GM21529 (cell line): Measurements from ENCODE around the gene CD38.
A peak's percentile ranks its signal among the peaks of the same experiment; 100 is the strongest.
"Not testable (repeated sequence)": the region's sequence is repeated elsewhere in the genome, so short reads cannot be mapped to it uniquely, and the experiment has no call there.

ENCODE experiments used
- ATAC-seq: cut with Tn5 transposase; IDR thresholded peaks from one replicate; pipeline ENCODE4 v1.9.1; 2021; ENCODE audit not compliant: unreplicated experiment

The CD38 gene

DNA sequence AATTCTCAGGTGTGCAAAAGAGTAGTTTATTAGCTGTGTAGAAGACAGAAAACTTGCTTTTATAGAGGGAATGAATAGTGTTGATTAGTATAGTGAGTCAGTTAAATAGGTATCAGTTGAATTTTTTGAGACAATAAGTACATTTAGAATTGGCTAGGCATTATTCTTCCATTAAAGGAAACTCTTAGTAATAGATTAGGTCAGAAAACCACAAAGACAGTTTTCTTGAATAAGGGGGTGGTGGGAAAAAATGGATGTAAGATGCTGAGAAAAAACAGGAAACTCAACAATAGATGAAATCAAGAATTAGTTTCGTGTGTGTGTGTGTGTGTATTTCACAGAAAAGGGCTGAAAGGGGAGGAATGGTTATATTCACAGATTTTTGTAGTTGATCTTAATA lies 16.8 kb downstream of the CD38 start:
- ATAC-seq = no peak

DNA sequence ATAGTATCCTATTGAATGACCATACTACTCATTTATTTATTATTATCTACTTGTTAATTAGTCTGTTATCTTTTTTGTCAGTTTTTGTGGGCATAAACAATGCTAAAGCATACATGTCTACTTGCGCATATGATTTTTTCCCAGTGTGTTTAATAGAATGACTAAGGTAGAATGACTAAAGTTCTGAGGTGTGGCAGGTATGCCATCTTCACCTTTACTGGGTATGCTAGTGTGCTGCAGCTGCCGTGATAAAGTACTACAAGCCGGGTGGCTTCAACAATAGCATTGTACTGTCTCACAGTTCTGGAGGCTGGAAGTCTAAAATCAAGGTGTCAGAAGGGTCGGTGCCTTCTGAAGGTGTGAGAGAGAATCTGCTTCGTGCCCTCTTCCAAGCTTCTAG lies 19.2 kb downstream of the CD38 start:
- ATAC-seq = no peak

DNA sequence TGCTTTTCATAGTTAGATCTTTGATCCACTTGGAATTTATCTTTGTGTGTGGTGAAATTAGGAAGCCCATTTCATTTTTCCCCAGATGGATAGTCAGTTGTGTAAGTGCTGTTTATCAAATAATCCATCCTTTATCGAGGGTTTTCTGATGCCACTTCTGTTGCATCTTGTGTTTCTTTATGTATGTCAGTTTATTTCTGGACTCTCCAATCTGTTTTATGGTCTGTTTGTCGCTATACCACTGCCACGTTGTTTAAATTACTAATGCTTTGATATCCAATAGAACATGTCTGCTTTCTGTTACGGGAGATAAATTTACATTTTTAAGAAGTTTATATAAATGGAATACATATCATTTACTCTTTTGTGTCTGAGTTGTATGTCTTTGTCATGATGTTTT lies 21.0 kb downstream of the CD38 start:
- no peak for ATAC-seq

DNA sequence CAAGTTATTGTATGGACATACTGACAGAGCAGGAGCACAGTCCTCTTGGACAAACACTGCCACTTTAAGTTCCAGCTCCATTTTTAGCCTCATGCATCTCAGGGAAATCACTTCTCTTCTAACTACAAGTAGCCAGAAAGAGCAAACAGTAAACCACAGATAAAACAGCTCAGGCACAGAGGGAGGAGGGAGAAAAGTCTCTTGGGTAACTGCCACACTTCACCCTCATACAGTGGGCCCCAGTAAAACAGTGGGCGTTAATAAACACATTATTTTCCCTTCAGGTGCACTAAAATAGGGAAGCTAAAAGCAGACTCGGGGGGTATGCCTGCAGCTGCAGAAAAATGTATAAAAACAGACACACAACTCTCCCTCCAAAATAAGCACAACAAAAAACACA lies 21.6 kb downstream of the CD38 start:
- ATAC-seq = no peak

DNA sequence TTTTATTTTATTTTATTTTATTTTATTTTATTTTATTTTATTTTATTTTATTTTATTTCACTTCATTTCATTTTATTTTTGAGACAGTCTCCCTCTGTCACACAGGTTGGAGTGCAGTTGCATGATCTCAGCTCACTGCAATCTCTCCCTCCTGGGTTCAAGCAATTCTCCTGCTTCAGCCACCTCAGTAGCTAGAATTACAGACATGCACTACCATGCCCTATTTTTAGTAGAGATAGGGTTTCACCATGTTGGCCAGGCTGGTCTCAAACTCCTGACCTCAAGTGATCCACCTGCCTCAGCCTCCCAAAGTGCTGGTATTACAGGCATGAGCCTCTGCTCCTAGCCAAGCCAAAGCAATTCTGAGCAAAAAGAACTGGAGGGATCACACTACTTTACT lies 24.4 kb downstream of the CD38 start:
- not testable (repeated sequence) for ATAC-seq

DNA sequence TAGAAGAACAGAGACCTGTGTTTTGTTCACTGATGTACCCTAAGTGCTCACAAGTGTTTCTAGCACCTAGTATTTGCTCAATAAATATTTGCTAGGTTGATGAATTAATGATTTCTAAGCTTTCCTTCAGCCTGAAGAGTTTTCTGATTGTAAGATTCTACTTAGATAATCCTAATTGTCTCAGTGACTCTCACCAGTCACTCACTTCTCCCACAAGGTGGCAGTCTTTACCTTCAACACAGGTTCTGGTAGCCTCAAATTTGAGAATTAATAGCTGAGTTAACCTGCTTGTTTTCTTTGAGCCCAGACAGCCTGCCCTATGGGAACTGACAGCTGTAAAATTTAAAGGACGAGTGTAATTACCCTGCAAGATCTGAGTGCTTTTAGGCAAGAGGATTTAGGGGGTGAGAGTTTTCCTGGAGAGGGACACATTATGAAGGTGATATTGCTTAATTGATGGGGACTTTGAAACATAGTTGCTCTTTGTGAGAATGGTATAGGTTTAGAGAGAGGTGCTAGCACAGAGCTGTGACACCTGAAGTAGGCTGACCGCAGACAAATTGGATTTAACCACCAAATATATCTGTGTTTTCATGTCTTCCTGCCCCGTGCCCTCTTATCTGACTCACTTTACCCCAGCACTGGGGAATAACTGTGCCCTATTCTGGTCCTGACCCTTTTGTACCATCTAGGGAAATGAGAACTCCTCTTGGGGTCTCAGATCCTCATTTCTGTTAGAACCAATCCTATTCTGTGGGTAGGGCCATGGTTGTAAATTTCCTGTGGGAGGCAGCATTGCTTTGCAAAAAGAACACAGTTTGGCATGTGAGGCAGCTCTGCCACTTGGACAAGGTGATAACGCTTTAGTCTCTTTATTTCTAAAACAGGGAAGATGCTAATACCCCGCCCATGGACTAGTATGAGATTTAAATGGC lies 27.7 kb downstream of the CD38 start:
- ATAC-seq = peak; percentile 48

DNA sequence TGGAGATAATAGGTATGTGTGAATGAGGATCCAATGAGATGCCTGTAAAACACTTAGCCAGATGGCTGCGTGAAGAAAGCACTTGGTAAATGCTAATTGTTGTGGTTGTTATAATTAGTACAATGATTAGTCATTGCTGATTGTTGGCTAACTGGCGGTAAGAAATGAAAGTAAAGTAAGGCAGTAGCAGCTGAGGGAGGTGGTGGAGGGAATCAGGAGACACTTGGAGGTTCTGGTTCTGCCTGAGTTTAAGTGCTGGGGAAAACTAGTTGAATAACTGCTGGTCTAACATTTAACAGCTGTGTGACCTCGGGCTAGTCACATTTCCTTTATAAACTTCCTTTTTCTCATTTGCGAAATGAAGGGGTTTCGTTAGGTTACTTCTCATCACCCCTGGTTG lies 30.9 kb downstream of the CD38 start:
- ATAC-seq = peak; percentile 77

DNA sequence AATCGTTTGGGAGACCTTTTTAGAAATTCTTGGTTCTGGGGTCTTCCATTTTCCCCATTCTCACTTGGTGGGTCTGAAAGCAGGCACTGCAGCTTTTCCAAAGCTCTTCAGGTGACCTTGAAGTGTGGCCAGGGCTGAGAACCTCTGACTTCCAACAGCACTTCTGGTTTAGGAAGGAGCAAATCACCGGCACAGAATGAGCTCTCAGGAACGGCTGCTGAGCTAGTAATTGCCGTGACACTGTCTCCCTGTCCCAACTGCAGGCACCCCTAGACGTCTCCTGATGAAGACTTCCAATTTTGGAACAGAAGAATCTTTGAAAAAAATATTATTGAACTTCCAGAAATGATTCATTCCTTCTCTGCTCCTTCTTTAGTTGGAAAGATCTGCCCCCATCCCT lies 31.3 kb downstream of the CD38 start:
- ATAC-seq = peak; percentile 5

DNA sequence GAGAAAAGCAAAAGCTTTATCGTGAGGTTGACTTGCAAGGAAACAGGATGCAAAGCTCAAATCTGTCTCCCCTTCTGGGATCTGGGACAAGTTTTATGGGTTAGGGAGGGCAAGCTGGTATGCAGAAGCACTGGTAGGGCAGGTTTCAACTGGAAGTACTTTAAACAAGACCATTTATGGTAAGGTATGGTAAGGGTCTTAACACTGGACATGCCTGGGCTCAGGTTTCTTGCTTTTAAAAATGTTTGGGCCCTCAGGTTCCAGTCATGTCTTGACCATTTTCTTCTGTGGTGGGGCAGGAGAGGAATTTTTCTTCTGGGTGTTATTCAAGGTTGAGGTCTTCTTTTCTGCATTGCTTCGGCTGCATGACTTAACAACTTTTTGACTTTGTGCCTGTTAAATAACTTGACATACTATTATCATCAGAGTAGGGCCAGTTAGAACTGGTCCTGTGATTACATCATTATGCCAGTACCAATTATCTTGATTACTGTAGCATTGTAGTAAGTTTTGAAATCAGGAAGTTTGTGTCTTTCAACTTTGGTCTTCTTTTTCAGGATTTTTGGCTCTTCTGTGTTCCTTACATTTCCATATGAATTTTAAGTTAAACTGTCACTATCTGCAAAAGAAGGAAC lies 33.7 kb downstream of the CD38 start:
- ATAC-seq = no peak

DNA sequence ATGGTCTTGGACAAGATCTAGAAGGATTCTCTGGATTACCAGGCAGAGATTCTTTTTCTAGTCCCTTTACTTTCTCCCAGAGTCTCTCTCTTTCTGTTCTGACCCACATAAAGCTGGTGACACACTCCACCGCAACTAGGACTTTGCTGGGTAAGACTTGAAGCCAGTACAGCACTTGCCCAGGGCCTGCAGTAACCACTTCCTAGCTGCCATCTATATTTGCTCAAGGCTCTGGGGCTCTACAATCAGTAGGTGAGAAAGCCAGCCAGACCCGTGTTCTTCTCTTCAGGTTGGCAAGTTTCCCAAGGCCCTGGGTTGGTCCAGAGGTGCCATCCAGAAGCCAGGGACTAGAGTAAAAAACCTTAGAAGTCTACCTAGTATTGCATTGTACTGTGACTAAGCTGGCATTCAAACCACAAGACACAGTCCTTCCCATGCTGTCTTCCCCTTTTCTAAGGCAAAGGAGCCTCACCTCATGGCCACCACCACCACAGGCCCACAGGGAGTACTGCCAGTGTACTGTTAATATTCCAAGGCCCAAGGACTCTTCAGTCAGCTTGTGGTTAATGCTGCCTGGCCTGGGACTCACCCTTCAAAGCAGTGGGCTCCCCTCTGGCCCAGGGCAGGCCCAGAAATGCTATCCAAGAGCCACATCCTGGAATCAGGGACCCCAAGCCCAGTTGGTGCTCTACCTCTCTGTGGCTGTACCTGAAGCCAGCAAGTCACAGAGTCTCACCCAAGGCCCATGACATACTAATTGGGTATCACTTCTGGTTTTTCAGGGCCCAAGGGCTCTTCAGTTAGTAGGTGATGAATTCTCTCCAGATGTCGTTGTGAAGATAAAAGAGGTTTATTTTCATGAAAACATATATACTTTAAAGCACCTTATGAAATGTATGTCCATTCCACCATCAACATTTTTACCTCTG lies 54.7 kb downstream of the CD38 start:
- peak; percentile 56 for ATAC-seq

DNA sequence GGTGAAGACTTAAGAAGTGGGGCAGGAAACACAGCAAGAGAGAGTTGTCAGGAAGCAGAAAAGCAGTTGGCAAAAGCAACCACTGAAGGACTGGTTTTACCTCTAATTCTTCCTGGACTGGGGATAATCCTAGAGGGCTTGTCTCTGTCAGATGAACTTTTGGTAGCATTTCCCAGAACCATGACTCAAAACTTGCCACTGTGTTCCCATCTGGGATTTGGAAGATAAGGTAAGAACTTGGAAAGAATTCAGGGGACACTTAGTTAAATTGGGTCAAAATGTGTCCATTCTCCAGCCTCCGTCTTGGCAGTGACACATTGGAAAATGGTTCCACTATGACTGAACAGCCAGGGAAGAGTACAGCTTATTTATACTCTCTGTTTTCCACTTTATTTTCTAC lies 55.7 kb downstream of the CD38 start:
- ATAC-seq = no peak

DNA sequence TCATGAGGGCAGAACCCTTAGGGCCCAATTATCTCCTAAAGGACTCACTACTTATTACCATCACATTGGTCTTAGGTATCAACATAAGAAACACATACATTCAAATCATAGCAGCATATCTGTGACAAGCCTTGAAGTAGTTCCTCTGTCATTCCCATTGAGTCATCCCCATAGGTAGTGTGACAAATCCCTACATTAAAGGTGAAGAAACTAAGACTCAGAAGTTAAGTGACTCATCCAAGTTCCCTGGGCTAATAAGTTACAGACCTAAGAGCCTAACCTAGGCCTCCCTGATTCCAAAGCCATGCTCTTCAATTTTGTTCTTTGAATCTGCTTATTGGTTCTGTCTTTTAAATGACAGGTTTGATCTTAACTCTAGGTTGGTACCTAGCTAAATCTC lies 58.2 kb downstream of the CD38 start:
- ATAC-seq = peak; percentile 54

DNA sequence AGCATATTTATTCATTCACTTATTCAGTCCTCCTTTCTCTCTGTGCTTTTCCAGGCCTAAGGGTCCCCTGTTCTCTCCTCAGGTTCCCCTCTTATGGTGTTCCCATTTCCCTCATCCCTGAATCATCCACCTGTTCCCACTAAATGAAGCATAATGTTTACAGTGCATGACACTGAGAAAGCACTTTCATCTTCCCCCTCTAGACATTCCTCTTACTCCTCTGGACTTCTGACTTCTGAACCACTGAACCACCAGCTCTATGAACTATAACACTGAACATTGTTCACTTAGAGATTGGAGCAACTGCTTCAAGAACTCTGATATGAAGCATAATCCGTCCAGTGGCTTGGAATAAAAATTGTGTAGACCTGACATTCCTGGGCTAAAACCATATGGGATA lies 59.5 kb downstream of the CD38 start:
- ATAC-seq = no peak

DNA sequence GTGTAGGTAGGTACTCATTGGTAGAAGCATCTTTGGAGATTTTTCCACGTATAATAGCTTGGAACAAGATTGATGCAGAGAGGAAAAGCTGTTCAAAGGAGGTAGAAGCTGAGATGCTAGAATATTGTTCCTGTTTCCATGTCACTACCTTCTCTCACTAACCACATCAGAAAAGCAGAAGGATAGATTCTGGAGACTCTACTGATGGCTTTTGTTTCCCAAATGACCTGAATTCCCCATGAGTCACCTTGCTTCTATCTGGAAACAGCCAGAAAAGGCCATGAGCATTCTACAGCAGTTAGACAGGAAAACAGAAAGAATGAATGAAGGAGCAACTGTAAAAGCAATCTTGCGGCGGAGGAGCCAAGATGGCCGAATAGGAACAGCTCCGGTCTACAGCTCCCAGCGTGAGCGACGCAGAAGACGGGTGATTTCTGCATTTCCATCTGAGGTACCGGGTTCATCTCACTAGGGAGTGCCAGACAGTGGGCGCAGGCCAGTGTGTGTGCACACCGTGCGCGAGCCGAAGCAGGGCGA lies 63.1 kb downstream of the CD38 start:
- ATAC-seq = not testable (repeated sequence)

DNA sequence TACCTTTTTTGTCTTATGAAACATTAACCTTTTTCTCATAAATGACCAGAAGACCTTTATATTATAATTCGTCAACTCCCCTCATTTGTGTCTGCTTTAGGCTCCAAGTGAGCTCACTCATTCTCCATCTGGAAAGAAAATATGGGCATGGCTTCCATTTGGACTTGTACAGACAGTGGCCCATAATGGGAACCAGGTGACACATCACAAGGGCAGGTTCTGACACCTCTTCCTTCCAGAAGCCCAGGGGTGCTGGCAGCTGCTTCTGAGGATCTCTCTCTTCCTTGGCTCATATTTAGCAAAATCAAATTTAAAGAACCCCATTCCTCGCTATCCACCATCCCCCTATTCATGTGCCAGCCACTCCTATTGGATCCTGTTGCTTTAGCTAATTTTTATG lies 69.6 kb downstream of the CD38 start:
- ATAC-seq = no peak

DNA sequence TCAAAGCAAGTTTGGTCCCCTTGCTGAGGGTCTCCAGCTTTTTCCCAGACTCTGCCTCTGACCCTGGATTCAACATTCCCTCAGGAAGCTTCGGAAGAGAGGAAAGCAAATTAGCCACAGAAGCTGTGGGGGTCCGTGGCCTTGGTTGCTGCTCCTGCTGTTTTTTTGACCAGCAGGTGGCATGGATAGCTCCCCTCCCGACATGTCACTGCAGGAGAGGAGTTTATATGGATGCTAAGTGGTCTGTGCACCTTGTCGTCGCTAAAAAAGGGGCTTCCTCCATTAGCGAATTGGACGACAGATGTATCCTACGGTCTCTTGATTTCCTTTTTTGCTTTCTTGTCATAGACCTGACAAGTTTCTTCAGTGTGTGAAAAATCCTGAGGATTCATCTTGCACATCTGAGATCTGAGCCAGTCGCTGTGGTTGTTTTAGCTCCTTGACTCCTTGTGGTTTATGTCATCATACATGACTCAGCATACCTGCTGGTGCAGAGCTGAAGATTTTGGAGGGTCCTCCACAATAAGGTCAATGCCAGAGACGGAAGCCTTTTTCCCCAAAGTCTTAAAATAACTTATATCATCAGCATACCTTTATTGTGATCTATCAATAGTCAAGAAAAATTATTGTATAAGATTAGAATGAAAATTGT lies 70.2 kb downstream of the CD38 start:
- no peak for ATAC-seq

DNA sequence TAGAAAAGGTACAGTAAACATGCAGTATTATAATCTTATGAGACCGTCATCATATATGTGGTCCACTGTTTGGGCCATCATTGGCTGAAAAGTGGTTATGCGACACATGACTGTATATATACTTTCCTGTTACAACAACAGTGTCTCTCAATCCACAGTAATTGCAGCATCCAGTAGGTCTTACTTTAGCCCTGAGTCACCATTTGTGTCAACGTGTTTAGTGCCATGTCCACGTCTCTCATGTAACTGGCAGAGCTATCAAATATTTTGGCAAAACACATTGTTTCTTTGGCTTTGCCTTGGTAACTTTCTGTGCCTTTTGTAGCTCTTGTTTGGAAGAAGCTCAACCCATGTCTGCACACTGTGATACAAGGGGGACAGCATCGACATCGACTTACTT lies 73.8 kb downstream of the CD38 start:
- no peak for ATAC-seq

DNA sequence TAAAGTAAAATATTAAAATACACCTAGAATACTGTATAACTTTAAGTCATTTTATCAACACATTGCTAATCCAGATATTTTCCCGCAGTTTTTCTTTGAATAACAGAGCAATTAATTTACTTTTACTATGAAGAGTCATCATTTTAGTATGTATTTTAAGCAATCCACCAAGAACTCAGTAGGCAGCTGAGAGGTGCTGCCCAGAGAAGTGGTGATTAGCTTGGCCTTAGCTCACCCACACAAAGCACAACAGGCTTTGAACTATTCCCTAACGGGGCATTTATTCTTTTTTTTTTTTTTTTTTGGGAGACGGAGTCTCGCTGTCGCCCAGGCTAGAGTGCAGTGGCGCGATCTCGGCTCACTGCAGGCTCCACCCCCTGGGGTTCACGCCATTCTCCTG lies 74.4 kb downstream of the CD38 start:
- no peak for ATAC-seq

DNA sequence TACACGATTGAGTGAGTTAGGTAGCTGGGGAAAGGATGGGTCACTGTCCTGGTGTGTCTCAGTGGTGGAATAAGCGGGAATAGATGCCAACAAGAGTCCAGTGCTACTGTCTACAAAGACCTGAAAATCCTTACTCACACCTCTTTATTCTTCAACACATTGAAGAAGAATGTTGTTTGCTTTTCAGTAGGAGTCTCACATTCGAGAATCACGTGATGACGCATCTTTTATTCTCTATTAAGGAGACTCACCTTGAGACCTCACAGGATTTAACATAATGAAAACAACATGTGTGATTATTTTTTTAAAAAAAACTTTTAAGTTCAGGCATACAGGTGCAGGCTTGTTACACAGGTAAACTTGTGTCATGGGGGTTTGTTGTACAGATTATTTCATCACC lies 75.2 kb downstream of the CD38 start:
- no peak for ATAC-seq

DNA sequence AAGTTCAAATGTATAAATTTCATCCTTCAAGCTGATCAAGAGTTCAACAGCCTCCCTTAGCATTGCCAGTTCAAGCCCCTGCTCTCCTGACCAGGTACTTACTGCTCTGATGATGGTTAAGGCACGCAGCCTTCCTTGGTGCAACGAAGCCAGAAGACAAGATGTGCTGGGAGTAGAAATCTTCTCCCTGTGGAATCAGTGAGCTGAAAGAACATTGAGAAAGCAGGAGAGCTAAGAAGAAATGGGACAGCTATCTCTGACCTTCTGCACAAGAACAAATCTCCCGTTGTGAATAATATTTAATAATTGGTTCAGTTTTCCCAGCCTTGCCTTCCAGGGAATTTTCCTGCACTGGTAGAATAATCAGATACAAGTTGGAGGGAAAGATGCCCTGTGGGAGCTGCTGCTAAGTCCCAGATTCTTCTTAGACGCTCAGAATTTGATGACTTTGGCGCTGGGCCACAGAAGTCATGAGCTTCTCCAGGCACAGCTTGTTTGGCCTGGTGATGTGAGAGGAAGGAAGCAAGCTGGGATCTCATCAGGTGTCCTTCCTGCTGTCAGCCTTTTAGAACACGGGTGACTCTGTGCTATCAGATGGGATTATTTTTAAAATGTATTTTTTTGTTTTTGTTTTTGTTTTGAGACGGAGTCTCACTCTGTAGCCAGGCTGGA lies 77.8 kb downstream of the CD38 start:
- ATAC-seq = no peak
